H9 (cell line): Measurements from ENCODE around the gene NRXN3. TPM values are rescaled to one million over a fixed set of nuclear protein-coding genes. Genes with fewer than 3 reads are reported as not detected.

ENCODE experiments used
- DNase-seq: peaks from one replicate; pipeline ENCODE4 v3.0.0-alpha.2; 2017
- H2AFZ ChIP-seq: one replicate; pipeline ENCODE4 v1.6.1; 2013; ENCODE audit warnings: mild to moderate bottlenecking, low read length, control low read depth, moderate library complexity
- H2AK5ac ChIP-seq: 2 replicates; pipeline ENCODE4 v1.6.1; 2013; ENCODE audit warnings: low read length, control low read depth, mixed read lengths; ENCODE audit not compliant: insufficient read length
- H2BK120ac ChIP-seq: one replicate; pipeline ENCODE4 v1.6.1; 2013; ENCODE audit warnings: low read depth, mild to moderate bottlenecking, low read length, control low read depth, inconsistent platforms; ENCODE audit not compliant: poor library complexity, severe bottlenecking
- H2BK12ac ChIP-seq: 2 replicates; pipeline ENCODE4 v1.6.1; 2013; ENCODE audit warnings: low read length, control low read depth, mixed read lengths, low read depth; ENCODE audit not compliant: insufficient read length
- H2BK15ac ChIP-seq: 2 replicates; pipeline ENCODE4 v1.6.1; 2013; ENCODE audit warnings: low read depth, low read length, control low read depth
- H2BK20ac ChIP-seq: one replicate; pipeline ENCODE4 v1.6.1; 2013; ENCODE audit warnings: low read depth, mild to moderate bottlenecking, low read length, control low read depth, inconsistent platforms; ENCODE audit not compliant: poor library complexity, severe bottlenecking
- H2BK5ac ChIP-seq: 2 replicates; pipeline ENCODE4 v1.6.1; 2013; ENCODE audit warnings: low read length, control low read depth, mixed read lengths; ENCODE audit not compliant: insufficient read length
- H3K14ac ChIP-seq: 2 replicates; pipeline ENCODE4 v1.6.1; 2013; ENCODE audit warnings: low read length, control low read depth; ENCODE audit not compliant: insufficient read depth
- H3K18ac ChIP-seq: 2 replicates; pipeline ENCODE4 v1.6.1; 2013; ENCODE audit warnings: low read depth, mild to moderate bottlenecking, mixed read lengths, low read length, control low read depth; ENCODE audit not compliant: insufficient read length
- H3K23ac ChIP-seq: 2 replicates; pipeline ENCODE4 v1.6.1; 2013; ENCODE audit warnings: low read length, control low read depth, mixed read lengths, low read depth; ENCODE audit not compliant: insufficient read length
- H3K23me2 ChIP-seq: 2 replicates; pipeline ENCODE4 v1.6.1; 2013; ENCODE audit warnings: low read depth, mild to moderate bottlenecking, mixed read lengths, low read length, control low read depth; ENCODE audit not compliant: insufficient read length, poor library complexity, severe bottlenecking
- H3K27ac ChIP-seq: 2 replicates; pipeline ENCODE4 v1.5.1; 2013; ENCODE audit warnings: low read length, control low read depth, mixed read lengths, low read depth; ENCODE audit not compliant: insufficient read length
- H3K27me3 ChIP-seq: 2 replicates; pipeline ENCODE4 v1.6.1; 2013; ENCODE audit warnings: low read length, control low read depth, inconsistent platforms; ENCODE audit not compliant: insufficient read depth
- H3K4ac ChIP-seq: 2 replicates; pipeline ENCODE4 v1.6.1; 2013; ENCODE audit warnings: low read depth, mild to moderate bottlenecking, control low read depth, inconsistent platforms, low read length, moderate library complexity
- H3K4me1 ChIP-seq: 2 replicates; pipeline ENCODE4 v1.6.1; 2013; ENCODE audit warnings: low read length, control low read depth, inconsistent platforms; ENCODE audit not compliant: insufficient read depth
- H3K4me2 ChIP-seq: 2 replicates; pipeline ENCODE4 v1.6.1; 2013; ENCODE audit warnings: low read length, control low read depth, mixed read lengths; ENCODE audit not compliant: insufficient read length, insufficient read depth
- H3K56ac ChIP-seq: 2 replicates; pipeline ENCODE4 v1.6.1; 2013; ENCODE audit warnings: low read depth, mild to moderate bottlenecking, mixed read lengths, low read length, control low read depth; ENCODE audit not compliant: insufficient read length
- H3K79me1 ChIP-seq: 2 replicates; pipeline ENCODE4 v1.6.1; 2013; ENCODE audit warnings: low read depth, mild to moderate bottlenecking, moderate library complexity, low read length, control low read depth, inconsistent platforms; ENCODE audit not compliant: insufficient read depth, poor library complexity, severe bottlenecking
- H3K79me2 ChIP-seq: 2 replicates; pipeline ENCODE4 v1.6.1; 2013; ENCODE audit warnings: low read length, control low read depth, inconsistent platforms; ENCODE audit not compliant: insufficient read depth
- H3K9ac ChIP-seq: 2 replicates; pipeline ENCODE4 v1.6.1; 2013; ENCODE audit warnings: low read length, control low read depth, mixed read lengths; ENCODE audit not compliant: insufficient read length; ENCODE audit errors: extremely low read depth
- H3K9me3 ChIP-seq: one replicate; pipeline ENCODE4 v1.6.1; 2013; ENCODE audit warnings: low read depth, low read length, inconsistent platforms; ENCODE audit not compliant: control insufficient read depth
- H3T11ph ChIP-seq: one replicate; pipeline ENCODE4 v1.6.1; 2013; ENCODE audit warnings: mild to moderate bottlenecking, low read length, control low read depth, inconsistent platforms
- H4K20me1 ChIP-seq: one replicate; pipeline ENCODE4 v1.6.1; 2013; ENCODE audit not compliant: control insufficient read depth, insufficient read length, insufficient read depth
- H4K5ac ChIP-seq: 2 replicates; pipeline ENCODE4 v1.6.1; 2013; ENCODE audit warnings: low read depth, mild to moderate bottlenecking, mixed read lengths, low read length, control low read depth; ENCODE audit not compliant: insufficient read length
- H4K8ac ChIP-seq: replicated peaks from 2 replicates; pipeline ENCODE4 v1.6.1; 2013; ENCODE audit warnings: low read length, control low read depth, mixed read lengths, low read depth; ENCODE audit not compliant: insufficient read length
- H4K91ac ChIP-seq: 2 replicates; pipeline ENCODE4 v1.6.1; 2013; ENCODE audit warnings: low read depth, mild to moderate bottlenecking, moderate library complexity, mixed read lengths, low read length, control low read depth; ENCODE audit not compliant: insufficient read length
- H3K27ac Mint-ChIP-seq, 3 experiments: 2 replicates in 2 of 3; 3 replicates in 1 of 3; pipeline ENCODE4 v1.8.0; 2020 to 2021; ENCODE audit warnings: mixed read lengths in 3 of 3, mild to moderate bottlenecking in 1 of 3, moderate library complexity in 1 of 3
- H3K27me3 Mint-ChIP-seq: 2 replicates; pipeline ENCODE4 v1.8.0; 2021; ENCODE audit warnings: low read depth, mild to moderate bottlenecking, moderate library complexity, mixed read lengths
- H3K36me3 Mint-ChIP-seq, 3 experiments: 2 replicates in 2 of 3; 3 replicates in 1 of 3; pipeline ENCODE4 v1.8.0; 2020 to 2021; ENCODE audit warnings: low read depth in 3 of 3, mixed read lengths in 3 of 3; ENCODE audit not compliant: insufficient read depth in 1 of 3
- H3K4me1 Mint-ChIP-seq, 2 experiments: 2 replicates each; pipeline ENCODE4 v1.8.0; 2020; ENCODE audit warnings: mixed read lengths in 2 of 2
- H3K4me3 Mint-ChIP-seq, 2 experiments: 2 replicates in 1 of 2; 3 replicates in 1 of 2; pipeline ENCODE4 v1.8.0; 2020 to 2021; ENCODE audit warnings: mild to moderate bottlenecking in 2 of 2, mixed read lengths in 2 of 2, moderate library complexity in 1 of 2
- H3K9me3 Mint-ChIP-seq, 2 experiments: 2 replicates in 1 of 2; 3 replicates in 1 of 2; pipeline ENCODE4 v1.8.0; 2020; ENCODE audit warnings: mild to moderate bottlenecking in 2 of 2, mixed read lengths in 2 of 2, moderate library complexity in 1 of 2
- WGBS: extraction: QIAGEN DNeasy Blood & Tissue Kit; methylation state at CpG from one replicate; pipeline ENCODE4 v1.1.7; 2013; ENCODE audit warnings: missing lambda C conversion rate, low lambda C conversion rate, mixed read lengths; ENCODE audit not compliant: insufficient read length; ENCODE audit errors: extremely low coverage; 5-methylcytosine and 5-hydroxymethylcytosine counted together
- total RNA-seq: library from RNA; stranded (reverse); gene quantifications from 2 replicates; pipeline ENCODE4 v1.2.1, GENCODE V29; 2021
- TF ChIP-seq, protein P1 (sequence below): fragments of 200-600 bp; sonication (generic); conservative IDR thresholded peaks from 3 replicates; pipeline ENCODE4 v1.8.0; 2021; ENCODE audit warnings: antibody characterized with exemption, mild to moderate bottlenecking

NRXN3 gene
- total RNA-seq, 1 experiment from 2014 or later, result 1.8 TPM

- Mint-ChIP-seq H3K27me3 (peaks cover 27% of the 10 kb centered on the region), H3K27ac (no peak overlapping the region), H3K9me3 (no peaks in the 10 kb centered on the region), H3K4me3 (no peak overlapping the region), H3K4me1 (peaks cover 2 to 3% of the 10 kb centered on the region in 2 experiments; a peak in 2 of 4 replicates), H3K36me3 (no peaks in the 10 kb centered on the region)
- no peak overlapping the region for H3K27ac ChIP-seq
- no peaks in the 10 kb centered on the region for H3K23me2 ChIP-seq
- H2BK120ac ChIP-seq, result no peak overlapping the region
- no peak overlapping the region for H2AK5ac ChIP-seq
- H3K9ac ChIP-seq, result no peak overlapping the region
- H3K18ac ChIP-seq, result no peak overlapping the region
- H3K4me2 ChIP-seq, result no peak overlapping the region
- no peaks in the 10 kb centered on the region for H3K79me1 ChIP-seq
- no peaks in the 10 kb centered on the region; the same call in 1 of the 2 replicates for H3K79me2 ChIP-seq
- TF ChIP-seq, protein P1, sequence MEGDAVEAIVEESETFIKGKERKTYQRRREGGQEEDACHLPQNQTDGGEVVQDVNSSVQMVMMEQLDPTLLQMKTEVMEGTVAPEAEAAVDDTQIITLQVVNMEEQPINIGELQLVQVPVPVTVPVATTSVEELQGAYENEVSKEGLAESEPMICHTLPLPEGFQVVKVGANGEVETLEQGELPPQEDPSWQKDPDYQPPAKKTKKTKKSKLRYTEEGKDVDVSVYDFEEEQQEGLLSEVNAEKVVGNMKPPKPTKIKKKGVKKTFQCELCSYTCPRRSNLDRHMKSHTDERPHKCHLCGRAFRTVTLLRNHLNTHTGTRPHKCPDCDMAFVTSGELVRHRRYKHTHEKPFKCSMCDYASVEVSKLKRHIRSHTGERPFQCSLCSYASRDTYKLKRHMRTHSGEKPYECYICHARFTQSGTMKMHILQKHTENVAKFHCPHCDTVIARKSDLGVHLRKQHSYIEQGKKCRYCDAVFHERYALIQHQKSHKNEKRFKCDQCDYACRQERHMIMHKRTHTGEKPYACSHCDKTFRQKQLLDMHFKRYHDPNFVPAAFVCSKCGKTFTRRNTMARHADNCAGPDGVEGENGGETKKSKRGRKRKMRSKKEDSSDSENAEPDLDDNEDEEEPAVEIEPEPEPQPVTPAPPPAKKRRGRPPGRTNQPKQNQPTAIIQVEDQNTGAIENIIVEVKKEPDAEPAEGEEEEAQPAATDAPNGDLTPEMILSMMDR, result no peak
- no peak overlapping the region for H2BK20ac ChIP-seq
- H4K8ac ChIP-seq, result no peak overlapping the region
- no peak overlapping the region for H3T11ph ChIP-seq
- H2BK15ac ChIP-seq, result no peak overlapping the region
- H2AFZ ChIP-seq, result no peak overlapping the region
- H2BK5ac ChIP-seq, result no peak overlapping the region
- no CpG with 5 or more reads among the region's 3 CpGs for WGBS
- no peak overlapping the region for H2BK12ac ChIP-seq
- no peak overlapping the region for H3K23ac ChIP-seq
- no peaks in the 10 kb centered on the region for H3K9me3 ChIP-seq
- H4K5ac ChIP-seq, result no peak overlapping the region
- H3K4me1 ChIP-seq, result no peaks in the 10 kb centered on the region
- no peak overlapping the region for H4K91ac ChIP-seq
- H4K20me1 ChIP-seq, result no peaks in the 10 kb centered on the region
- no peak overlapping the region for H3K14ac ChIP-seq
- H3K4ac ChIP-seq, result no peak overlapping the region
- DNase-seq, result no peak
- H3K27me3 ChIP-seq, result no peaks in the 10 kb centered on the region
- no peak overlapping the region for H3K56ac ChIP-seq
These were observed 805.6 kb downstream of the NRXN3 start for GRCh38 chr14:78975734-78976133.
